GM04503 (cell line): ENCODE measurements around the gene EEA1.
"Not testable (repeated sequence)": the region's sequence is repeated elsewhere in the genome, so short reads cannot be mapped to it uniquely, and the experiment has no call there.

Experiments used
- DNase-seq: peaks from one replicate; pipeline ENCODE4 v3.0.0-alpha.2; 2012; ENCODE audit warnings: low read depth

The EEA1 gene

GRCh38 chr12:92928962-92929915 is at the start of gene EEA1:
Gene EEA1, minus strand, starts transcription at chr12:92929295. Its CDS starts 229 bp downstream, at chr12:92929066.
- DNase-seq: peak; percentile 69

- no peak for DNase-seq
These were observed 49.5 kb upstream of the EEA1 start for GRCh38 chr12:92978607-92979006.

- DNase-seq: no peak
These were observed 48.2 kb upstream of the EEA1 start for GRCh38 chr12:92977326-92977725.

GRCh38 chr12:92974759-92975158 is 45.7 kb upstream of the EEA1 start:
- DNase-seq: no peak

GRCh38 chr12:92973614-92974013 is 44.5 kb upstream of the EEA1 start:
- peak; percentile 58 for DNase-seq

GRCh38 chr12:92971859-92972524 is 42.9 kb upstream of the EEA1 start:
- peak; percentile 69 for DNase-seq

GRCh38 chr12:92968176-92968813 is 39.2 kb upstream of the EEA1 start:
- no peak for DNase-seq

- DNase-seq: not testable (repeated sequence)
These were observed 35.3 kb upstream of the EEA1 start for GRCh38 chr12:92964378-92964777.

- DNase-seq: no peak
These were observed 32.9 kb upstream of the EEA1 start for GRCh38 chr12:92961949-92962348.

GRCh38 chr12:92955997-92956663 is 27.0 kb upstream of the EEA1 start:
- peak; percentile 40 for DNase-seq

GRCh38 chr12:92953747-92954146 is 24.7 kb upstream of the EEA1 start:
- DNase-seq: no peak

GRCh38 chr12:92952394-92952793 is 23.3 kb upstream of the EEA1 start:
- no peak for DNase-seq

- no peak for DNase-seq
These were observed 21.9 kb upstream of the EEA1 start for GRCh38 chr12:92951006-92951405.

- no peak for DNase-seq
These were observed 20.9 kb upstream of the EEA1 start for GRCh38 chr12:92950011-92950410.

- DNase-seq: no peak
These were observed 20.4 kb upstream of the EEA1 start for GRCh38 chr12:92949466-92949865.

GRCh38 chr12:92947589-92948215 is 18.6 kb upstream of the EEA1 start:
- no peak for DNase-seq

- no peak for DNase-seq
These were observed 16.6 kb upstream of the EEA1 start for GRCh38 chr12:92945659-92946220.

GRCh38 chr12:92943482-92944250 is 14.6 kb upstream of the EEA1 start:
- no peak for DNase-seq

GRCh38 chr12:92942905-92943304 is 13.8 kb upstream of the EEA1 start:
- no peak for DNase-seq

GRCh38 chr12:92939116-92939515 is 10.0 kb upstream of the EEA1 start:
- no peak for DNase-seq

- no peak for DNase-seq
These were observed 9.5 kb upstream of the EEA1 start for GRCh38 chr12:92938638-92939037.
